Activated CD4-positive, CD25-positive, alpha-beta regulatory T cell (primary cell): ENCODE data around the gene TRAF2.
A peak's percentile ranks its signal among the peaks of the same experiment; 100 is the strongest.

ENCODE experiments used
- DNase-seq, 4 experiments: peaks; one replicate each; lab custom pipeline; 2025; lab: John Stamatoyannopoulos, UW

Gene TRAF2

GRCh38 chr9:136937186-136938001 lies 51.1 kb downstream of the TRAF2 start:
- DNase-seq: no peak

GRCh38 chr9:136939431-136939995 lies 53.2 kb downstream of the TRAF2 start:
- DNase-seq: no peak

GRCh38 chr9:136939996-136940525 lies 53.7 kb downstream of the TRAF2 start:
- DNase-seq: no peak

GRCh38 chr9:136940526-136941230 lies 54.4 kb downstream of the TRAF2 start:
- no peak for DNase-seq

- no peak for DNase-seq
Observed at GRCh38 chr9:136941231-136942111, 55.2 kb downstream of the TRAF2 start.

- DNase-seq: no peak
Observed at GRCh38 chr9:136942112-136942880, 56.0 kb downstream of the TRAF2 start.

- DNase-seq: no peak
Observed at GRCh38 chr9:136942881-136943230, 56.5 kb downstream of the TRAF2 start.

GRCh38 chr9:136943291-136944211 lies 57.2 kb downstream of the TRAF2 start:
- DNase-seq: no peak

- no peak for DNase-seq
Observed at GRCh38 chr9:136944212-136944518, 57.8 kb downstream of the TRAF2 start.

- DNase-seq: peak; percentile 88 to 95 (median 92)
Observed at GRCh38 chr9:136944519-136945332, 58.4 kb downstream of the TRAF2 start, which contains the start of the genes C8G and FBXW5. C8G (plus strand) TSS chr9:136945243; CDS start chr9:136945321, 78 bp downstream. FBXW5 (minus strand) TSS chr9:136944738; CDS start chr9:136944083, 655 bp downstream.

- DNase-seq: no peak
Observed at GRCh38 chr9:136945333-136946227, 59.3 kb downstream of the TRAF2 start.

- no peak for DNase-seq
Observed at GRCh38 chr9:136946228-136947027, 60.1 kb downstream of the TRAF2 start.

- DNase-seq: no peak
Observed at GRCh38 chr9:136947028-136947891, 60.9 kb downstream of the TRAF2 start.

GRCh38 chr9:136947955-136948510 lies 61.7 kb downstream of the TRAF2 start:
- no peak for DNase-seq

- no peak for DNase-seq
Observed at GRCh38 chr9:136949239-136949816, 63.0 kb downstream of the TRAF2 start.
